Measurements from ENCODE around the gene RSRP1.

Gene RSRP1

GRCh38 chr1:25216123-25216522, 31.1 kb downstream of the RSRP1 start:
- no peak for DNase-seq

DNA sequence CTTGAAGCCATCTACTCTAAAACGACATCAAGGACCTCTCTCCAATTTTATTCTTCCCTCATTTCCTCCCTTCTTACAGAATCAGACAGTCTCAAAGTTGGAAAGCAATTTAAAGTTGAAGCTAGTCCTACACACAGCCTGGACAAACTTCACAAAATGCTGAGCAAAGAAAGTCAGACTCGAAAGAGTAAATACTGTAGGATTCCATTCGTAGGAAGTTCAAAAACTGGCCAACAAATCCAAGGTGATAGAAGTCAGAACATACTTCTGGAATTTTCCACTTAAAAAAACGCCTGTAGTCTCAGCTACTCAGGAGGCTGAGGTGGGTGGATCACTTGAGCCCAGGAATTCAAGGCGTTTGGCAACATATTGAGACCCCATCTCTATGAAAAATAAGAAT, 34.5 kb downstream of the RSRP1 start:
- DNase-seq, result no peak

DNA sequence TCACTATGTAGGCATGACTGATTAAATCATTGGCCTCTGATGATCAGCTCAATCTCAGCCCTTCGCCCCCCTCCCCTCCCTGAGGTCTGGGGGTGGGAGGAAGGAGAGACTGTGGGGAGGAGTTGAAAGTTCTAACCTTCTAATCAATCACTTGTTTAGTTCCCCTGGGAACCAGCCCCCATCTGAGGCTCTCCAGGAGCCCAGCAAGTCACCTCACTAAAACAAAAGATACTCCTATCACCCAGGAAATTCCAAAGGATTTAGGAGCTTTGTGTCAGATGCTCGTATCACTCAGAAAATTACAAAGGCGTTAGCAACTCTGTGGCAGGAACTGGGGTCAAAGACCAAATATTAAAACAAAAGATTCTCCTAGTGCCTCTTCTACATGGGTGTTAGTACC, 36.5 kb downstream of the RSRP1 start:
- DNase-seq, result no peak

DNA sequence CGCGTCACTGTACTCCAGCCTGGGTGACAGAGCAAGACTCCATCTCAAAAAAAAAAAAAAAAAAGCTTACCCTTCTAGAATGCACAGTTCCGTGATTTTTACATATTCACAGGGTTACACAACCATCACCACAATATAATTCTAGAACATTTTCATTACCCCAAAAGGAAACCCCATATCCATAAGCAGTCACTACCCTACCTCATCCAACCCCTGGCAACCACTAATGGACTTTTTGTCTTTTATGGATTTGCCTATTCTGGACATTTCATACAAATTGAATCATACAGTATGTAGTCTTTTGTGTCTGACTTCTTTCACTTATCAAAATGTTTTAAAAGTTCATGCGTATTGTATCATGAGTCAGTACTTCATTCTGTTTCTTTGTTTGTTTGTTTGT, 37.7 kb downstream of the RSRP1 start:
- no peak for DNase-seq

DNA sequence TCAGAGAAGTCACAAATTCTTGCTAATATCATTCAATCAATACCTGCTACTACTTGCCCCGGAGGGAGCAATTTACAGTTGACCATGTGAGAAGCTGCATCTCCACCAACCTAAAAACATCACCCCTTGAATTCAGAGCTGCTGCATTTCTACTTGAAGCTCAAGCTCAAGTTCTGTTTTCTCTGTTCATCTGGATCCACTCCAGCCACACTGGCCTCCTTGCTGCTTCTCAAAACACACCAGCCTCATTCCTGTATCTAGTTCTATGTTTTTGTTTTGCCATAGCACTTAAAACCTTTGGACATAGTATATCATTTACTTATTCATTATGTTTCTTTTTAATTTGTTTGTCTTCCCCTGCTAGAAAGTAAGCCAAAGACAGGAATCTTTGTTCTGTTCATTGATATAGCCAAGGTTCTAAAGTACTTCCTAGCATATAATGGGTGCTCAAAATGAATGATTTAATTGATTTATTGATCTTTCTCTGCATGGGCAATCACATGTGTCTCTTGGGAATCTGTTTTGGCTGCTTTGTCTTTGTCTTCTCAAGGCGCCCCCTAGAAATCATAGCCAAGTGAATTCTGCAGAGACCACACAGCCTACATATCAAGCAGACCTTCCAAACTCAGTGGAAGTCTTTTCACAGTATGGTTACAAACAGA, 38.6 kb downstream of the RSRP1 start:
- DNase-seq, result no peak

- no peak for DNase-seq
Measured at GRCh38 chr1:25208092-25208491, 39.2 kb downstream of the RSRP1 start.

- no peak for DNase-seq
Measured at GRCh38 chr1:25206201-25206600, 41.1 kb downstream of the RSRP1 start.

DNA sequence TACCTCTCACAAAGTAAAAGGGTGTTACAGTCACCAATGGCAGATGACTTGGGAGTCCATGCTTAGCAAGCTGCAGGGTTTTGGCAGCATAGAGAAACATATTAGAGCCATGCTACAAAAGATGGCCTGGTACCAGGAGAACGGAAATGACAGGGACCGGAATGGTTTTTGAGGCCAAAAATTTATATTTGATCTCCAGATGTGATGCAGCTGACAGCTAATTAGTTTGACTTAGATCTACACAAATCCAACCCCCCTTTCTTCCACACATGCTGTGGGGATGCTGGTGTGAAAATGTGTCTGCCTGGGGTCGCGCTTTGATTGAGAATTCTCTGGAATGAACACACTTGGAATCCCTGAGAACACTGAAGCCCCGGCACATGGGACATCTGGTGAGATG, 41.5 kb downstream of the RSRP1 start:
- DNase-seq, result no peak

DNA sequence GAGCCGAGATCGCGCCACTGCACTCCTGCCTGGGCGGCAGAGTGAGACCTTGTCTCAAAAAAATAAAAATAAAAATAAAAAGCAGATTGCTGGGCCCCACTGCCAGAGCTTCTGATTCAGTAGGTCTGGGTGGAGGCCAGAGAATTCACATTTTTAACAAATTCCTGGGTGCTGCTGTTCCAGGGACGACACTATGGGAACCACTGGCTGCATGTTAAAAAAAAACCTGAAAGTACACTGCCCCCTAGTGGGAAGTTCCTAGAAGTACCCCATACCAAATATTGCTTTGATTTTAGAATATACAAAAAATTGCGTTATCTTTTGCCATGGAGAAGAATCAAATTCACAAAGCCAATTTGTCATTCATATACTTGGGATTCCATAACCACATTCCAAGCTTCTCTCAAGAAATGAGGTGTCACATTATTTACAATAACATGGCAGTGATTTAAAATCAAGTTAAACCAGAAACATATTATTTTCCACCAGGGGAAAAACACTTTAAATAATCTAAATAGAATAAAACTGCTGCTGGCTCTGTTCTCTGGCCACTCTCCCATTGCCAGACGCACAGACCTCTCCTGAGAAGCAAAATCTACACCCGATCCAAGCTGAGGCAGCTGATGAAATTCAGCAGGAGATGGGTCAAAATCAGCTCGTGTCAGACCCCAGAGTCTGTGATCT, 42.3 kb downstream of the RSRP1 start:
- no peak for DNase-seq

- DNase-seq, result no peak
Measured at GRCh38 chr1:25201006-25201405, 46.2 kb downstream of the RSRP1 start.

DNA sequence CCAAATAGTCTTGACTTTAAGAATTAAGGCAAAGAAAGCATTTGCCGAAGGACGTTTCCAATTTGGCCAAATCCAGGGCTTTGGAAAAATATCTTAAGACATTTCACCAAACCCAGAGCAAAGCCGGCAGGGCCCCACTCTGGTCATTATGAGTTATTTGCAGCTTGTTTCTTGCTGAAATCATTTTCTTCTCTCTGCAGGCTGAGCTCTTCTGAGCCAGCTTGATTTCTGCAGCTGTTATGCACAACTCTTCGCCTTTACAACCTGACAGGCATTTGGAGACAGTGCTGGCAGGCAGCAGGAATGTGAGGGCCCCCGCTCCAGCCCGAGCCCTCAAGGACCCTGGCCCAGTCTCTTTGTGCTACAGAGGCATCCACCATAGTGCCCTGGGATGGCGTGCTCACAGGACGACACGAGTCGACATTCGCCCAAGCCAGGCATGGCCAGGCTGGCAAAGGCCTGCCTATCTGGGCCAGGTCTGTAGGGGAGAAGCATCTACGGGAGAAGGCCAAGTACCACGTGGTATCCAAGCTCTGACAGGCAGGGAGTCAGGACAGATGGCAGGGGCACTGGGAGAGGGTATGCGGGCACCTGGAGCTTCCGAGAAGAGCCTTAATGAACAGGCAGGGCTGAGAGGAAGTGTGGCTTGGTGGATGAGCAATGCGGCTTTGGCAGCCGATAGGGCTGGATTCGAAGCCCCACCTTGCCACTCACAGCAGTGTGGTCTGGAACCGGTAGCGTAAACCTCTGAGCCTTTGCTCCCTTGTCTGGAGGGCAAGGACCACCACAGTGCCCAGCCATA, 47.2 kb downstream of the RSRP1 start:
- no peak for DNase-seq

DNA sequence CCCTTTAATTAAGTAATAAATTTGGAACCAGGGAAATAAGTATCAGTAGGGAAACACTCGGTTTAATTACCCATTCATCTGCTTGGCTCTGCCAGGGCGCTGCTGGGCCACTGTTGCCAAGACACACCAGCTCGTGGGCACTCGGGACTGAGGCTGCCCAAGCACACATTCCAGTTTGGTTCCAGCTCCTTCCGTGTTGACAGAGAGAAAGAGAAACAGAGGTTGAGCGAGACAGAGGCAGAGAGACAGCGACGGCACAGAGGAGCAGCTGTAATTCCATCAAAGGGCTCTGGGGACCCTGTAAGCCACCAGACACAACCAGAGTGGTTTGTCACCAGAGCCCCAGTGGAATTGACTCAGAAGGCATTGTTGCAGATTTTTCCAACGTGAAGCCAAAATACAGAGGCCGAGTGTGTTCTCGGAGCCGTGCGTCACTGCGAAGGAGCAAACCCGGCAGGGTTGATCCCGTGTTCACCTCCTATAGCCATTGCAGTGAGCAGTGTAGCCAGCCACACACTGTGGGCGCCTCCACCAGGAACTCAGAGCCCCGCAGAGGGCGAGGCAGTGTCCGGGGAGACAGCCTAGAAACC, 48.5 kb downstream of the RSRP1 start:
- no peak for DNase-seq

DNA sequence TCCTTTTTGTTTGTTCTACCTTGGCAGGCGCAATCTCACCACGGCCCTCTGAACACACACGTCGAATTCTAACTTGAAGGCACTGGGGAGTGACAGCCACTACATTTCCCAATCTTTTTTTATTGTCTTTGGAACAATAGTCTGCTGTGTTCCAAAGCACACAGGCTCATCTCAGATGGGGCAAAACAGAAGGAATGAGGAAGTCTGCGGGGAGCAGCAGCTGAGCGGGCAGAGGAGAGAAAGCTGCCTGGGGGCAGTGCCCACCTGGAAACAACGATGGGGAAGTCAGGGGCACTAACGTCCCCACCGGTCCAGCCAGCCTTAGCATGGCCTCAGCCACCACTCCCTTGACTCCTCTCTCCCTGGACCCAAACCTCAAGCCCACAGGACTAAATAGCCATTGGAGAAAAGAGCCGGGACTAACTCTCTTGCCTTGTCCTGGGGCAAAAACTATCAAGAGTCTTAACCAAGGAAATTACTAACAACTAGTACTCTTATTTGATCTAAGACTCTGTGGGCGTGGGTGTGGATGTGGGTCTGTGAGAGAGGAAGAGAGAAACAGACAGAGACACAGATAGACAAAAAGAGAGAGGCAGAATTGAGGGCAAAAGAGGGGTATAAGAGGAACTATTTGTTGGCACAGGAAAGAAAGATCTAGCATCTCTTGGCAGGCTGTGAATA, 49.1 kb downstream of the RSRP1 start:
- DNase-seq, result no peak

DNA sequence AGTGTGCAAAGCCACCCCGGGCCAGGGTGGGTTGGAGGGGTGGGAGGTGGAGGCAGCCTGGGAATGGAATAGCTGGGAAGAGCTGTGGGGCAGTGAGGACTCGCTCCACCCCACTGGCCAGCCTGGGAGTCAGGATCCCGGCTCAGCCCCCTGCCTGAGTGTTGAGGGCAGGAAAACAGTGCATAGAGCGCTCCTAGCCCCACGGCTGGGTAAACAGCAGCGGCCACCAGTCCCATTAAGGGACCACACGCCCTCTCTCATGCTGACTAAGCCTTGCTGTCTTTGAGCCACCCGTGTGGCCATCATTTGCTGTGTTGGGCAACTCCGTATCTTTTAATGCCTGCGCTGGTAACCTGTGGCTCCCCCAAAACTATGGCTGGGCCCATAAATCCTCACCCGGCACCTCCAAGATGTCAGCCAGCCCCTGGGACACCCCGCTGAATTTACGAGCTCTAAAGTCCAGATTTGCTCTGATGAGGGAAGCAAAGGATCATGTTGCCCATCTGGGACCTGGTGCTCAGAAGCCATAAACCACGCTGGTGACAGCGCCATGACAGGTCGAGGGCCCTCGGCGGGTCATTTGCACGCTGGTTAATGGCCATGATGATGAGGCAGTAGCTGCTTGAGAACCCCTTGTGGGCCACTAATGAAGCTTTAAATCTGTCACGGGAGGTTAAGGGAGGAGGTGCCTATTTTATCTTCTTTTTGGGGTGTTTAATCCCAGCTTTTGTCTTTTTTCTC, 49.8 kb downstream of the RSRP1 start:
- DNase-seq, result no peak

DNA sequence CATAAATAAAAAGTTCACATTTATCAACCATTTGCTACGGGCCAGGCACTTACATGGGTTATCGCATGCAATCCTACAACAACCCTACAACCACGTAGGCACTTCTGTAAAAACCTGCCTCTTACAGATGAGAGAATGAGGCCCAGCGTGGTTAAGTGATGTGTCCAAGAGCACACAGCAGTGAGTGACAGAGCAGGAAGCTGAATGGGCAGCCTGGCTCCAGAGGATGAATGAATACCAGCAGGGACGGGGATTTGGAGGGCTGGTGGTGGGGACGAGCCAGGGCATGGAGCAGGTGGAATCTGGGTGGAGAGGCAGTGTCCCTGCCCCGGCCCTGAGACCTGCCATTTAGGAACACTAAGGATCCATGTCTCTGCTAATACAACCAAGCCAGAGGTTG, 50.4 kb downstream of the RSRP1 start:
- no peak for DNase-seq

DNA sequence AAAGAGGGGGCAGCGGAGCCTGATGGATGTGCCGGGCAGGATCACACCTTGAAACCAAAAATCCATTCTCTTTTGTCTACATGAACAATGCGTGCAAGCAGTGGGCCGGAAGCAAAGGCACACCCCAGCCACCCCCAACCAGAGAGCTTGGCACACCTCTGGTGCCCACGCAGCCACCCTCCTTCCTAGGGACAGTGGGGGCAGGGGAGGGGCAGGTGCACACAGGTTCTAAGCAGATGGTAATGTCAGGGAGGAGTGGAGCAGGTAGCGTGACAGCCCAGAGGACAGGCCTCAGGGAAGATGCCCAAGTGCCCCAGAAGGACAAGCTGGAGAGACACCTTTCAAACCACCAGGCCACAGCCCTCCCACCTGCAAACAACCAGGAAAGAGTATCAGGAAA, 51.4 kb downstream of the RSRP1 start:
- no peak for DNase-seq

GRCh38 chr1:25194572-25195020, 52.7 kb downstream of the RSRP1 start:
- DNase-seq, result no peak

DNA sequence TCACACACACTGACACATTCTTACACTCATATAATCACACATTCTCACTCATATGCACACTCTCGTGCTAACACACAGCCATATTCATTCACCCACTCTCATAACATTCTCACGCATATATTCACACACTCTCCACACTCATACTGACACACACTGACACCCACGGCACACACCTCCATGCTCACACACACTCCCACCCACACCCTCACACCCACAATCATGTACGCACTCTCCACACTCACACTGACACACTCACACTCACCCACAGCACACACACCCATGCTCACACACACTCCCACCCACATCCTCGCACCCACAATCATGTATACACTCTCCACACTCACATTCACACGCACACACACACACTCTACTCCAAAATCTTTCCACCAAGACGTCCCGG, 53.2 kb downstream of the RSRP1 start:
- no peak for DNase-seq

GRCh38 chr1:25193229-25193628, 54.0 kb downstream of the RSRP1 start:
- DNase-seq, result no peak
